Measurements from ENCODE around the gene OPCML. TPM values are rescaled to one million over a fixed set of nuclear protein-coding genes. Genes with fewer than 3 reads are reported as not detected.

The OPCML gene
- total RNA-seq, 4 donors from 2014 or later: 0.16 TPM; not detected in 3

DNA sequence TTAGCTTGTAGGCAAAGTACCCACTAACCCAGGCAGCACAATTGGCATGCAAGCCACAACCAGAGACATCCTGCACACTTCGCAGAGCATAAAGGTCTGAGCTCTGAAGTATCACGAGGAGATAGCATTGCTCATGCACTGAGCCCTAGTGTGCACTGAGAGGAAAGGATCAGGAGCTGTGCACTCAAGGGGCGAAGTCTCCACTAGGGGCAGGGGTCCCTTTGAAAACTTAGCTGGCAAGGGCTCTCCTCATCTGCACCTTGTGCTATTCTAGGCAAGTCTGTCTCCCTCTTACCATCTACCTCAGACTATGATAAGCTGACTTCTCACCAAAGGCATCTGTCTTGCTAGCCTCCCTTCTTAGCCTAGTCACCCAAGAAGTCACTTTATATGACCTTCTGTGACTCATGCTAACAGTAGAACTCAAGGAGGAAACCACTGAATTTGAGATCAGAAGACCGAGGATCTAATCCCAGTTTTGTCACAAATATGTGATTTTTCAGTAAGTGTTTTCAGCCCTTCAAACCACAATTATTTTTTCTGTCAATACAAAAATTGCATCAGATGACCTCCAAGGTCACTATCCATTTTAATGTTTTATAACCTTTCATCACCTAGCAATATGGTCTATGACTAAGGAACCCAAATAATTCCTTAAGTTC, 1083.8 kb downstream of the OPCML start:
- intact Hi-C loops (cut with DNase I; ENCODE audit: low total_unique reads): no loop called here
- 85 to 89% methylated on average over 4 of the region's 4 CpGs for WGBS, 2 donors
- H3K4me3 ChIP-seq (ENCODE audit: low read depth, poor library complexity, severe bottlenecking): no peak overlapping the region
- DNase-seq (ENCODE audit: low spot score in 2 of 2): no peak
- TF ChIP-seq, protein P1, sequence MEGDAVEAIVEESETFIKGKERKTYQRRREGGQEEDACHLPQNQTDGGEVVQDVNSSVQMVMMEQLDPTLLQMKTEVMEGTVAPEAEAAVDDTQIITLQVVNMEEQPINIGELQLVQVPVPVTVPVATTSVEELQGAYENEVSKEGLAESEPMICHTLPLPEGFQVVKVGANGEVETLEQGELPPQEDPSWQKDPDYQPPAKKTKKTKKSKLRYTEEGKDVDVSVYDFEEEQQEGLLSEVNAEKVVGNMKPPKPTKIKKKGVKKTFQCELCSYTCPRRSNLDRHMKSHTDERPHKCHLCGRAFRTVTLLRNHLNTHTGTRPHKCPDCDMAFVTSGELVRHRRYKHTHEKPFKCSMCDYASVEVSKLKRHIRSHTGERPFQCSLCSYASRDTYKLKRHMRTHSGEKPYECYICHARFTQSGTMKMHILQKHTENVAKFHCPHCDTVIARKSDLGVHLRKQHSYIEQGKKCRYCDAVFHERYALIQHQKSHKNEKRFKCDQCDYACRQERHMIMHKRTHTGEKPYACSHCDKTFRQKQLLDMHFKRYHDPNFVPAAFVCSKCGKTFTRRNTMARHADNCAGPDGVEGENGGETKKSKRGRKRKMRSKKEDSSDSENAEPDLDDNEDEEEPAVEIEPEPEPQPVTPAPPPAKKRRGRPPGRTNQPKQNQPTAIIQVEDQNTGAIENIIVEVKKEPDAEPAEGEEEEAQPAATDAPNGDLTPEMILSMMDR (IDR thresholded peaks at IDR 0.05): no peak

- intact Hi-C loops (cut with DNase I; ENCODE audit: low total_unique reads): no loop called here
Observed at GRCh38 chr11:132447761-132448160, 1084.5 kb downstream of the OPCML start.

GRCh38 chr11:132445859-132446291, 1086.4 kb downstream of the OPCML start:
- intact Hi-C loops (cut with DNase I; ENCODE audit: low total_unique reads): no loop called here
- no peak for TF ChIP-seq POLR2A (IDR thresholded peaks at IDR 0.05)
- TF ChIP-seq, protein P1 (IDR thresholded peaks at IDR 0.05): no peak
- no peak overlapping the region for H3K4me3 ChIP-seq (ENCODE audit: low read depth, poor library complexity, severe bottlenecking)
- peak in 1 of 2 donors; percentile 21 for DNase-seq (ENCODE audit: low spot score in 2 of 2)
- 33 to 56% methylated on average over 1 of the region's 1 CpG for WGBS, 2 donors

More at GRCh38 chr11:132447761-132448160, 1084.5 kb downstream of the OPCML start:
- 100% methylated on average over 1 of the region's 1 CpG for WGBS, 2 donors
- H3K4me3 ChIP-seq (ENCODE audit: low read depth, poor library complexity, severe bottlenecking): no peak overlapping the region
- no peak for TF ChIP-seq POLR2A (IDR thresholded peaks at IDR 0.05)
- TF ChIP-seq, protein P1 (IDR thresholded peaks at IDR 0.05): no peak
- no peak for DNase-seq (ENCODE audit: low spot score in 2 of 2)

DNA sequence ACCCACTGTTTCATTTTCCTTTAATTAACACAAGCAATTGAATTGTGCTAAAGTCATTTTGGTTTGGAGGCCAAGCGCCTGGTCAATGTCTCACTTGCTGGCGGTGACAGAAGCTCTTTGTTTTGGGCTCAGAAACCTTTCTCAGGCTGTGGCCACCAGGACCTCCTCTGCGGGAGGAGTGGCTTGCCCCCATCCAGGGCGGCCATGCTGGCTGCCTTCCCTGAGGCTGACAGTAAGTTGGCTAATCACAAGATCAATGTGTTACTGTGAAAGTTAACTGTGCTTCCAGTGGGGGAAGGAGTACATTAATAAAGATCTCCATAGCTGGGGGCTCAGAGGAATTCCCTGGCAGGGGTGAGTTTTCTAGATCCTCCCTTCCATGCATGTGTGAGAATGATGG, 1087.4 kb downstream of the OPCML start:
- intact Hi-C loops (cut with DNase I; ENCODE audit: low total_unique reads): no loop called here
- TF ChIP-seq, protein P1 (IDR thresholded peaks at IDR 0.05): no peak
- no peak for TF ChIP-seq POLR2A (IDR thresholded peaks at IDR 0.05)
- WGBS, 2 donors: 58 to 64% methylated on average over 4 of the region's 4 CpGs
- H3K4me3 ChIP-seq (ENCODE audit: low read depth, poor library complexity, severe bottlenecking): no peak overlapping the region
- peak in 1 of 2 donors; percentile 72 for DNase-seq (ENCODE audit: low spot score in 2 of 2)

GRCh38 chr11:132439711-132440255, 1092.5 kb downstream of the OPCML start:
- no peak overlapping the region for H3K4me3 ChIP-seq (ENCODE audit: low read depth, poor library complexity, severe bottlenecking)
- WGBS, 2 donors: 80 to 82% methylated on average over 5 of the region's 5 CpGs
- no peak for DNase-seq (ENCODE audit: low spot score in 2 of 2)
- intact Hi-C loops (cut with DNase I; ENCODE audit: low total_unique reads): no loop called here
- TF ChIP-seq, protein P1 (IDR thresholded peaks at IDR 0.05): no peak
- TF ChIP-seq POLR2A (IDR thresholded peaks at IDR 0.05): no peak

All from lower leg skin (tissue), 4 donors.